Activated CD4-positive, alpha-beta T cell treated with anti-CD3 and anti-CD28 coated beads, Interleukin-2, amount 50 U/mL, for 1 hour (primary cell): Measurements from ENCODE around the gene CMSS1.

Experiments
- DNase-seq: peaks from one replicate; pipeline ENCODE4 v3.0.0-alpha.2; 2020

Gene CMSS1

GRCh38 chr3:99910752-99911290 is 93.2 kb downstream of the CMSS1 start:
- DNase-seq, result no peak

GRCh38 chr3:99911433-99911832 is 93.8 kb downstream of the CMSS1 start:
- no peak for DNase-seq

- no peak for DNase-seq
Observed at GRCh38 chr3:99915906-99916432, 98.3 kb downstream of the CMSS1 start.

DNA sequence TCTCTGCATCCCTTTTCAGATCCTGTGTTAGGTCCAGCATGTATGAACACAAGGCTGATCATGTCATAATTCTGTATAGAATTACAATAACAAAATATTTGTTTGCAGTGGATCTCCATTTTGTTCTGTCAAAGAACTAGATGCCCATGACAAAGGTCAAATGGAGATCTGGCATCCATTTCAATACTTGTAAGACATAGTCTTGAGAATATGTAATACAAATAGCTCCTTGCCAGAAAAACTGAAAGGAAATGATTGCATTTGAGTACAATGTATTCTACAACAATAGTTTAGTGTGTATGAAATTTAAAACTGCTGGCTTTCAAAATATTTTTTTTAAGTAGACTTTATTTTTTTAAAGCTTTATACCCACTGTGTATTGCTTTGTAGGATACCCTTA is 101.1 kb downstream of the CMSS1 start:
- no peak for DNase-seq

DNA sequence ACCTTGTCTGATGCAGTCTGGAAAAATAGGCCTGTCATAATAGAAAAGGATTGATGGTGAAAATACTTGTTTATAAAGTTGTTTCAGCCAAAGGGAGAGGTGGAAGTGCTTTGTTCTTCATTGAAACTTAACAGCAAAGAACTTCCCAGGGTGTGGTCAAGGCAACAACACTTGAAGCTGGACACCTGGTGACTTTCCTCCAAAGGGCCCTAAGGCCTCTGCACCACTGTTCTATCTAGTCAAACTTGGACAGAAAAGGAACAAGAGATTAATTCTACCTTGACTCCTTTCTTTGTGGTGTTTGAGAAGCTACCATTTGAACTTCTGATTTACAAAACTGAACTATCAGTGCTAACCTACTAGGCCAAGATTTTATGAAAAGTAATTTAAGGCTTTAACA is 102.0 kb downstream of the CMSS1 start:
- no peak for DNase-seq

DNA sequence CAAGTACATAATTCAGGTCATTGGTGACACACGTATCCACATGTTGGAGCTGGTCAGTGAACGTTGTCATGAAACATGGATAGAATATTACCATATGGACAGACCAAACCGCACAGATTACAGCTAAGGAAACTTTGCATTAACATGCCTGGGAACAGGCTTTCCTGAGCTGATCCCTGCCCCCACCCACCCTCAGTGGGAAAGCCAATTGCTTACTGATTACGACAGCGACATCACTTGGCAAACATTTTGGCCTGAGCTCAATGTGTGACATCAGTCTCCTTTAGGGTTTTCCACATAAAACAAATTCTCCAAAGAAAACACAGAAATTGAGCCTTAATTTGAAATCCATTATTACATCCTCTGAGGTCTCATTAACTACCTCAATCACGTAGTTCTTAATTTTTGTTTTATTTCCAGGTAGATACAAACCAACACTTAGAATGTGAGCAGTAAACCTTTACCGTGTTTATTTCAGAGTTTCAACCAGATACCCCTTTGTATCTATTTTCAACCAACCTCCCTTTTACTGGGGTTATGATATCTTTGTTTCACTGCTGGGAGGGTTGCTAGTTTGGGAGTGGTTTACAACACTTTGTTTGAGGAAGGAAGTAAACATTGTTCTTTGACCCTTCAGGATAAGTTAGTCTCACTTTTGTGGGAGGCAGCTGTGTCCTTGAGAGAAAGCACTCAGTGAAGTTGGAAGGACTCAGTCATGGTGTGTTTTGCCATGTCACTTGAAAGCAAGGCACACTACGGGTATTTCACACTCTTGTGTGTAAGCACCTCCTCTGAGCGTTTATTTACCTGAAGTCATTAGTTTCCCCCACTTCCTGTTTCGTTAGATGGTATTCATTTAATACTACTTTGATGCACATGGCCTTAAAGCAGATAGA is 103.1 kb downstream of the CMSS1 start:
- no peak for DNase-seq

DNA sequence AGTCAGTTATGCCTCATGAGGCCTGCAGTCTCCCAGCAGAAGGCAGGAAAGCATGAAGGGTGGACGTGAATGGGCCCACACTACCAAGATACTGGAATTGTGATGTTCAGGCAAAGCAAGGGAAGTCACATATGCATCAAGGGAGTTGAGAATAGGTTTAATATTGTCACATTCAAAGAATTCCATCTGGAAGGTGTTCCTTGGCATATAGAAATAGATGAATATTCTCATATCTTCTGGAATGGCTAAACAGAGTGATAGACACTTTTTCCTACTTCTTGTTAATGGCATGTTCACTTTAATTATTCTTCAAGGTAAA is 103.7 kb downstream of the CMSS1 start:
- DNase-seq, result no peak

DNA sequence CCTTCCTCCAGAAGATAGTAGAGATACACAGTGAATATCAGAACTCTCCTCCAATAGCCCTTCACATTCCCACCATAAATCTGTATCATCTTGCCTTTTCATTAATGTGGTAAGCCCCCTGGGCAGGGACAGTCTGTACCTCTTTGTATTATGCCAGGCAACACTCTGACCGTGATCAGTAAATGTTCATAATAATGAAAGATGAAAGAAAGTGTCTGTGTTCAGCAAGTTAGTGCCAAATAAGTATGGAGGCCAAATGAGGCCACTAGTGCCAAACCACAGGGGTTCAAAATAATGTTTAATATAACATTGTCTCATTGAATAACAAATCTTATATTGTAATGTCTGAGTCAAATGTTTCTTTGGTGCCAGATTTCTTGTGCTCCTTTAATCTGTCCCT is 104.3 kb downstream of the CMSS1 start:
- no peak for DNase-seq

- no peak for DNase-seq
Observed at GRCh38 chr3:99923873-99924272, 106.2 kb downstream of the CMSS1 start.

DNA sequence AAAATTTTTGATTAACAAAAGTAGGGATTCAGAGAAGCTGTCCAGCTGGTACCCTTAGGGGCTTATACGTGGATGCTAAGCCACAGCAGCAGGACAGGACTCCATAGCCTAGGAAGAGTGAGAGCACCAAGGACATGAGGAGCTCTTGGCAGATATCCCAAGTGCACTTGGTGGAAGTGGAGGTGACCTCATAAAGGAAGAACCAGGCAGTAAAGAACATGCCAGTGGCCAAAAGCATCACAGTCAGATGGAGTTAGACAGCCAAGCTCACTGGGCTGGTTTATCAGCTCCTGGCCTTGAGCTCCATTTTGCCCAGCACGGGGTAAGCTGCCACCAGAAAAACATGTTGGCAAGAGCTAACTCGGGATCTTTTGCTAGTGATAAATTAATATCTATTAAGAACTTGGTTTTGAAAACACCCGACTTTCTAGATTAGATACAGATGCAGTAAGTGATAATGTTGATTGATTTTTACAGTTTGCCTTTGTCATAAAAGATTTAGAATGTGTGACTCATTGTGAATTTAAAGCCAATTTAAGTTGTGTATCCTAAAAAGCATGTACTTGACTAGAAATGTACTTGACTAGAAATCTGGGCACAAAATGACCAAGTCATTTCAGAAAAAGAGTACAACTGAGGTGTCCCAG is 108.0 kb downstream of the CMSS1 start:
- no peak for DNase-seq

DNA sequence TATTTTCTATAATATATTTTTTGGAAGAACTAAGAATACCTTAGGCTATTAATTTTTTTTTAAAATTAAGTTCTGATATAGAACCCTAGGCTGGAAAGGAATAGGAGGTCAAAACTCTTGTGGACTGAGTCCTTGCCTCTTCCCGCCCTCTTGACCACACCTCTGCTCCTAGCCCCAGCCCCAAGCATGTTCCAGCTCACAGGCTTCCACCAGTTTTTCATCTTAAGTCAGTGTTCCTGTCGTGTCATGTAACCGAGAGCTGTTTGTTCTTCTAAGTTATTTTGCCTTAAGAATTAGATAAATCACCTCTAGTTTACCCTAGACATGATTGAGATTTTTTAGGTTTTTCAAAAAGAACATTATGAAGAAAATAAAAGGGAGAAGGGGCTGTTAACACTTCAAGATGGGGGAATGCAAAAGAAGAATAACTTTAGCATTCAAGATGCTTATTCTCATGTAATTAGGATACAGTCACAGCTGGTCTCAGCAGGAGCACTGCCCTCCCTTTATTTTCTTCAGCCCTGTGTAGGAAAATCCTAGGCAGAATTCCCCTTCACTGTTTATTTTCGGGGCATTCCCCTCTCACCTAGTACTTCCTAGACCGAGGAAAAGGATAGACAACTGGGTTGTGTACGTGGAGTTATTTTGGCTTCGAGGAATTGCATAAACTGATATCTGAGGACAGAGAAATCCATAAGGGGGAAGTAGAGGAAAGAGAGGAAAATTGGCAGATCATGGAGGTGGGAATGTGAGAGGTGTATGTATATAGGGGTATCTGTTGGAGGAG is 110.2 kb downstream of the CMSS1 start:
- DNase-seq, result no peak

DNA sequence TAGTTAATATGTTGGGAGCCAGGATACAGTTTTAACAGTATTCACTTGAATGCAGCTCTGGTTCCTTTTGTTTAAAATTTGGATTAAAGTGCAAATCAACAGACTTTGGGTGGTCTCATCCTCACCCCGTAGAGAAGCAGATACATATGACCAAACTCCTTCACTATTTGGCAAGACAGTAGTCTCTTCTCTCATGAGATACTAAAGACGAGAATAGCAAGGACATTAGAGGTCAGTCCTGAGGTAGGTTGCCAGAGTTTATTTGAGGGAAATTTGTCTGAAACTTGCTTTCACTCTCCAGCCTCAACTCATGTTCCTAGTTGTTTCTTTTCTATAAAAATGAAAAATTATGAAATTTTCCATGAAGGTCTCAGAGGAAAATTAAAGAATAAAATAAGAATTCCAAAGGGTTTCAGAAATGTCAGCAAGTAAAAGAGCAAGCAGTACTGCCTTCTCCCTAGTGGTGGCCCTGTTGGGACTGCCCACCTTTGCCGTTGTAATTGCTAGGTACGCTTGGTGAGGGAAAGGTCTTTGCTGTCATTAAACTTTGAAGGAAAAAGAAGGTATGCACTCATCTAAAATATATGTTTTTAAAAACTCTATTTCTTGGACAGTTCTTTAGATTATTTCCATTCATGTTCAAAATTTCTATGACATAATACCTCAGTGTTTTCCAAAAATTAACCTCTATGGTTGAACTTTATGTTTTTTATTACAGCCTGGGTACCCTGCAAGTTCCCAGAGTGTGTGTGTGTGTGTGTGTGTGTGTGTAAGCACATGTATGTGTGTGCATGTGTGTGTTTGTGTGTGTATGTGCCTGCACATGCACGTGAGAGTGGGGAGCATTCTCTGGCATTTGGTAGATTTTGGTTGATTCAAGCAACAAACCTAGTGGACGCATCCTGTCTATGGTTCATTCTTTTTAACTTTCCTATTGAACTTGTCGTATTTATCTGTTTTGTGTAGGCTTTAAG is 111.4 kb downstream of the CMSS1 start:
- no peak for DNase-seq

GRCh38 chr3:99929745-99930139 is 112.1 kb downstream of the CMSS1 start:
- DNase-seq, result no peak

- no peak for DNase-seq
Observed at GRCh38 chr3:99931059-99931458, 113.4 kb downstream of the CMSS1 start.

GRCh38 chr3:99933971-99934750 is 116.5 kb downstream of the CMSS1 start:
- no peak for DNase-seq

GRCh38 chr3:99934975-99935797 is 117.5 kb downstream of the CMSS1 start:
- DNase-seq, result no peak

- no peak for DNase-seq
Observed at GRCh38 chr3:99938270-99938911, 120.7 kb downstream of the CMSS1 start.

DNA sequence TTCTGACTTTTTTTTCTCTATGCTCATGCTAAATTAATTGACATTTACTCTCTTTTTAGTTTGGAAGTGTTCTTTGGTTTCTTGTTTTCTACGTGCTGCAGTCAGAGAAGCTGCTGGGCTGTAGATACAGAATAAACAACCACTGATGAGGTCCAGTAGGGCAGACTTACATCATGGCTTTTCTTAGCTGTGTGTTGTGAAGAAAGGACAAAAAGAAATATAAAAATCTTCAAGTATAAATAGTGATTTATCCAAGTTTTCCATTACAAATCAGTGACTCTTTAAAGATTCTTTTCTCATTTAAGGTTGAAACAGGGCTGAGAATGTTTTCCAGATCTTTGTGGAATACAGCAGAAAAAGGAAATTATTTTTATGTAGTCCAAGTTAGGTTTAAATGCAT is 122.2 kb downstream of the CMSS1 start:
- no peak for DNase-seq

- DNase-seq, result no peak
Observed at GRCh38 chr3:99940350-99940749, 122.7 kb downstream of the CMSS1 start.

DNA sequence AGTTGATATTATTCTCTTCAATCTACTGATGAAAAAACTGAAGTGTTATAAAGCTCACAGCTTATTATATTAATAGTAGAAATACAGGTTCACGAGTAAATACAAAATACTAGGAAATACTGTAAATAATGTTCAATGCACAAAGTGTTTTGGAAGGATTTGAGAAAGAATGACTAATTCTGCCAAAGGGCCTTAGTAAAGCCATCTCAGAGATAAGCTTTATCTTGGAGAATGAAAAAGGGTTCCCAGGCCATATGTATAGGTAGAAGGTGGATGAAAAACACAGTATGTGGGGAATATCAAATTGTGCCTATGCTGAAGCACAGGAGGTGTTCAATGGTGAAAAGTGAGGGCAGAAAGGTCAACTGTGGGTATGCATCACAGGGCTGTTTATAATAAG is 123.5 kb downstream of the CMSS1 start:
- DNase-seq, result no peak
